Fibroblast of skin of left biceps (primary cell): ENCODE measurements around the gene SOX6.
"Not testable (repeated sequence)": the region's sequence is repeated elsewhere in the genome, so short reads cannot be mapped to it uniquely, and the experiment has no call there.

ENCODE experiments used
- DNase-seq, 2 experiments: peaks; one replicate each; pipeline ENCODE4 v3.0.0-alpha.2; 2013; ENCODE audit warnings: low read depth in 2 of 2

Gene SOX6

DNA sequence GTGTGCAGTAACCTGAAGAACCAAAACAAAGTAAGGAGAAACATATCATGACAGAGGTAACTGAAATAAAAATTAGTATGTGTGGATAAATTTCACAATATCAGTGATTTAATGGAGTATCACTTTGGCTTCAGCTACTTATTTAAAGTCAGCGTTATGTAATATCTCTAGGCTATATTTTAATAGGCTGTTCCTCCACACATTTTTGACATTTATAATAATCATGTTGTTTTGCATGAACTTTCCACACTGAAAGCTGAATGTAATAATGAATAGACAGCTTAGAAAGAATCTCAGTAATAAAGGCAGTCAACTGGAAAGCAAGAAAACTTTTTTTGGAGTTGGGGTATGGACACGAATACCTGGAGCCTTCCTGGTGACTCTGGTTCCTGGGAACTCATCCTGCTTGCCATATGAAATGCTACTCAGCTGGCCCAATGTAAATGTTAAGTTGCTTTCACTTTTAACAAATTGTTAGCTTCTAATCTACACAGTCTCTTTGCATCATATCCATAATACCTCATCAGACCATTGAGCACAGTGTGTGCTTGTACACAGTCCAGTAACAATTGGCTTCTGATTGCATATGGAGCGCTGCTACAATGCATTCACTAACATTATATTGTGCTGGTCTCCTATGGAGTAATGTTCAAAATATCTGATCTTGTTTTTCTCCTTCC lies 257.7 kb downstream of the SOX6 start:
- no peak for DNase-seq

DNA sequence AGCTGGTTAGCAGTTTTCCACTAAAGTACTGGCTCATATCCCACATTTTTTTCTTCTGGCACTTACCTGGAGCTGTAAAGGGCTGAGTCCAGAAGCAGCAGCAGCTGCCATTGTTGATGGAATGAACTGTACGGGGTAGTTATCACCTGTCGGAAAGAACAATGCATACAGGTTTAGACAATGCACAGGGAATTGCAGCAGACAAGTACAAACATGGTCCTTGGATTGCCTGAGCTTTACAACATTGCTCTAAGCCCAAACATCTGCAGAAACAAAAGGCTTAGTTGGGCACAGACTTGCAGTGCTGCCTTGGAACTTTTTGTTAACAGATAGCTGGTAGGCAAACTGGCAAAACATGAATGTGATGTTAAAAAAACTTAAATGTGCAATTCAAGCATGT lies 258.8 kb downstream of the SOX6 start:
- DNase-seq: no peak

DNA sequence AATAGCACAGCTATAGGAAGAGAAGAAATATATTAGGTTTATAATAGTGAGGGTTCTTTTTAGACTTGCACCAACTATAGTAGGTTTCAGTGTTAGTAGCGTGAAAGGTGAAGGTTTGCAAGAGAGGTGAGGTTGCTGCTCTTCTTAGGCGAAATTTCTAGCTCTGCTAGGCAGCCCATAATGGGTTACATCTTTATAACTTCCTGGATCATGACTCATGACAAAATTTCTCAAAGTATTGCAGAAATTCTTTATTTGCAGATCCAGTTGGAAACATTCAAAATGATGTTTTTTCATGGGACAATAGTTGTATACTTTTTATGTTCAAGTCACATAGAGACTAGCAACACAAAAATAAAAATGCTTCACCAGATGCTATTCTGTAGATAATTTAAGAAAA lies 260.0 kb downstream of the SOX6 start:
- DNase-seq: peak; percentile 6 to 20

GRCh38 chr11:16095756-16096155 lies 260.6 kb downstream of the SOX6 start:
- DNase-seq: no peak

DNA sequence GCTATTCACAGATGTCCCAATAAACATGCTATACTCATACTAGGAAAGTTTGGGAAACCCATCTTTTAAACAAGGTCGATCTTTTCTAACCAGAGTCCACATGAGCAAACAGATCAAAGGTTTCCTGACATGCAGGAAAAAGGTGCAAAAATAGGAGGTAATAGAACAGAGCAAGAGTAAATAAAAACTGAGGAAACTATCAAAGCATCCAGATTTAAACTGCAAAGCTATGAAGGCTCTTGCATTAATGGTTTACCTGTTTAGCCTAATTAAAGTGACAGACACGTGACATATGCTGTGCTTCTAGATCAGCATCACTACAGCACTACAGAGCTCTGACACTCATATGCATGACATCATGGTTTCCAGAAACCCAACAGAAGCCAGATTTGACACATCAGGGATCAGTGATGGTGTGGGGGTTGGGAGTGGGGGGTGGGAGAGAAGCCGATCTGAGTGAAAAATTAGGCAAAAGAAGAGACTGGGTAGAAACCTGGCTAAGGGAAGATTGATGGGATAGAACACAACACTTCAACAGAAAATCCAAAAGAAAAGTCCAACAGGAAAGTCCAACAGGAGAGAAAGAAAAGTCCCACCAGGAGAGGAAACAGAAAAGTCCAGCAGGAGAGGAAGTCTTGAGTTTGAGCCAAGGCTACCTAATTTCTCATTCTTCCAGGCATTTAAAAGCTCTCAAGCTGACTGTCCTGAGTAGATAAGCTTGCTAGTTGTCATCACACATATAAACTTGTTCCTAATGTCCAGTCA lies 262.3 kb downstream of the SOX6 start:
- no peak for DNase-seq

DNA sequence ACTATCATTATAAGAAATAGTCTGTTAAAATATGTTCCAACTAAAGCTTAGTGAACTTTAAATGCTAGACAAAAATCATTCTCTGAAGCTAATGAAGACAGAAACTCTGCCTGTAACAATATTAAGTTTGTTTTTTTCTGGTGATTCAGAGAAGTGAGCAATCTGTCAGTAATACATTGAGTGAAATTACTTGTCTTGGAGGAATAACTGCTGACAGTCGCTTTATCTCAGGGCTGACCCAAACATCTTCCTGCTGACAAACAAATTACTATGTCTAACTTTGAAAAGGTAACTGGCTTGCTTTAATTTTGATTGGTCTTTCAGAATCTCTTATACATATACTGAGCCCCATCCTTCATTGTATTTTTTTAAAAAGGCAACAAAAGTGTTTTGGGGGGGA lies 264.5 kb downstream of the SOX6 start:
- no peak for DNase-seq

- no peak for DNase-seq
These were observed 266.9 kb downstream of the SOX6 start for GRCh38 chr11:16089481-16089880.

GRCh38 chr11:16088774-16089173 lies 267.6 kb downstream of the SOX6 start:
- DNase-seq: no peak

DNA sequence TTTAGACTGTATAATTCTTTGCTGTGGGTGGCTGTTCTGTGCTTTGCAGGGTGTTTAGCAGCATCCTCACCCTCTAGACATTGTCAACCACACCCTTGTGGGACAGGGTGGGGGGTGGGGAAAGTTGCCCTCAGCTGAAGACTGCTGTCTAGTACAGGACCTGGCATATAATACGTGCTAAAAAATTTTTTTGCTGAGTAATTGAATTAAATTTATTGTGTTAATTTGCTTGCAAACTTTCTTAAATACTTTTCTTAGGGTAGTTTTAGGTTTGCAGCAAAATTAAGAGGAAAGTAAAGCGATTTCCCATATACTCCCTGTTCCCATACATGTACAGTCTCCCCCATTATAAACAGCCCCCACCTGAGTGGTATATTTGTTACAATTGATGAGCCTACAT lies 268.5 kb downstream of the SOX6 start:
- DNase-seq: no peak

DNA sequence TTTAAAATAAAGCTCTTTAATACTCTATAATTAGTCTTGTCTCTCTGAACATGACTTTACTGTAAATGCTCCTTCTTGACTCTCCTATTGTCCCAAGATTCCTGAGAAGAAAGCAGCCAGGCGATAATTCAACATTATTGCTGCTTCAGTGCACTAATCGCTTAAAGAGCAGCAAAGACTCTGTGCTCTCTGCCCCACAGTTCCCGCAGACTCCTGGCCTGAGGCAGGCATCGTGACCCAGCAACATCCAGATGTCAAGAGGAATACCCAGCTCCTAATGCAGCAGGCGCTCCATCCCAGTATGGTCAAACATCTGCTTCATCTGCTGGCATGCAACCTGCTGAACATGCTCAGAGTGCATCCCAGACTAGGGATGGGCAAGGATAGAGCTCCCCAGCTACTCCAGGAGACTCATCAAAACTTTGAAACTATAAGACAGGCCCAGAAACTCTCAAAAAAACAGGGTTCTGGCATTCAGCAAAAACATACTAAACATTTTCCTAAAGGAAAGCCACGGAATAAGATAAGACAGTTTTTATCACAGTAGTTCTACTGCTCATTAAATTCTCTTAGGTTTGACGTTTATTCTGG lies 270.0 kb downstream of the SOX6 start:
- DNase-seq: no peak

DNA sequence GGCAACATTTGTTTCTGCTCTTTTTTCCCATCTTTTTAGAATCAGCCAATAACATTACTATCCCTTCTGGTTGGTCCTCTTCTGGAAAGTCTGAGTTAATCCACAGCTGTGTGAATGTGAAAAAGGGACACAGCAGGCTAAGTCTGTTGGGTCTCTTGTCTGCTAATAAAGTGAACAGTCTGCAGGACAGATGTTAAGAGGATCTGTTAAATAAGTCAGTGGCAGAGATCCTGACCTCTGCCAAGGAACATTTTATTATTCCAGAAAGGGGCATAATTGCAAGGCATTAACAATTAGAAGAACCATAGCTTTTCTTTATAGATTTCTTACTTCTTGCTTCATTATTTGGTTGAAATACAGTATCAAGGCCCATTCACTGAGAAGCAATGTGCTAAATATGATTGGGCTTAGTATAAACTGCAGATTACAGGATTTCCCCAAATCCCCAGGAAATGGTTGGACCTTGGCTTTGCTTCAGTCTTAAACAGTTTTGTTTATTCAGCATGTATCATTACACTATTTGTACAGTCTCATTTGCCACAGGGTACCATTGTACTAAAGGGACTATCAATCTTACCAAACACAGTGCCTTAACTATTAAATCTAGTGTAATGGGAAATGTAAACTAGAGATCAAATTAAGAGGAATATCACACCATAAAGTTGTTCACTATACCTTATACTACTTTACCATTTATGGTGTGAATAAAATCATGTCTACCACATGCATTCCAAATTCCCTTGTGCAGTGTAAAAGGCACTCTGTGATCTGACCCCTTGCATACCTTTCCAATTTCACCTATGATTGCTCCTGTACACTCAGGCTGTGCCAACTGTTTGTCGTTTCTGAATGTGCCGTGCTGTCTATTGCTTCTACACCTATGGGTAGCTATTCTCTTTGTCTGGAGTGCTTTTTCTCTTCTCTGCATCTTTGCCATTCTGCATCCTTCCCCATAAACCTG lies 274.0 kb downstream of the SOX6 start:
- DNase-seq: no peak

- DNase-seq: no peak
These were observed 274.8 kb downstream of the SOX6 start for GRCh38 chr11:16081382-16082094.

DNA sequence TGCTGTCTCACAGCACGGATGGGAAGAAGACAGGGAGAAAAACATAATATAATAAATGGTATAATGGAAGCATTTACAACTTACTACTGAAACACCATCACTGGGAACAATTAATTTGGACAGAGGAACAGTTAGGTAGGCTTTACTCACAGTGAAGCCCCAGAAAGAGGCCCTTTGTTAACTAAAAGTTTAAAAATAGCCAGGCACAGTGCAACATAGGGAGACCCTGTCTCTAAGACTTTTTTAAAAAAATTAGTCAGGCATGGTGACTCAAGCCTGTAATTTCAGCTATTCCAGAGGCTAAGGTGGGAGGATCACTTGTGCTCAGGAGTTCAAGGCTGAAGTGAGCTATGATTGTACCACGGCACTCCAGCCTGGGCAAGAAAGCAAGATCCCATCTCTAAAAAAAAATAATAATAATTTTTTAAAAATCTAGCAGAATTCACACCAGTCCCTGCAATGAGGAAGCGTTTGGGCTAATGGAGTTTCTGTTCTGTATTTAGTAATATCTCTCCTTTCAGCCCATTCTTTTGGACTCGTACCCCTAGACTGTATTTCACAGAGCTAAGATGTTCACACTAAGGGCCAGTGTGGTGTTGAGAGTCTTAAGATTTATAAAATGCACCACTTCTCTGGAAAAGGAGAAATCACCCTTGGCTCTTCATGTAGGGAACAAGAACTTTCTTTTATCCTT lies 275.5 kb downstream of the SOX6 start:
- no peak for DNase-seq

DNA sequence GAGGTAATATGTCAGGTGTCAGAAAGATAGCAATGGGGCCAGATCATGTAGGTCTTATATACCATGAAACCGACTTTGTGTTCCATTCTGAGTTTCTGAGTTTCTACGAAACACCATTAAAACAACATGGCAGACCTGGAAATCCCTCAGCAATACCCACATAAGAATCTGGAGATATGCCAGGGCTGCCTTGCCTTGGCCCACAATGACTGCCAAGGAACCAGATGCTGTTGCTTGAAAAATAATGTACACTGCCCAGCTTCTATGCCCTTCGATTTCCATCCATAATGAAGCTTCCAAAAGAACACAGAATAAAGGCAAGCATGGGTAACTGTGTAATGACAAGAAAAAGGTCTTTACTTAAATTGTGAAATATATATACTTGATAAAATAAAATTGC lies 277.4 kb downstream of the SOX6 start:
- no peak for DNase-seq

DNA sequence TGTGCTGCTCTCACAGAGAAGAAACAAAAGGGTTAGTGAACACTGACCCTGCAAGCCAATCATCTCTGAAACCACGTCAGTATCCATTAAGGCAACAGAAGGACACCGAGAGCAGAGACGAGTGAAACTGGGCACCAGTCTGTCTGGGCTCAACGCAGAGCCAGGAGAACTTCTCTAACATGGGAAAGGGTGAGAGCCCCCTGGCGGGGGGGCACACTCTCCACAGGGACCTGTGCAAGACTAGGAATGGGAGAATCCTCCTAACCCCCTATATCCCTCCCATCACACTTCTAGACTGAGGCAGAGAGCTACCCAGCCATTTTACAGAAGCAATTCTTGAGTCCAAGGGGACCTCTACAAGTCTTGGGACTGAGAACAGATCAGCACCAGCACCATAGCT lies 285.8 kb downstream of the SOX6 start:
- DNase-seq: no peak

DNA sequence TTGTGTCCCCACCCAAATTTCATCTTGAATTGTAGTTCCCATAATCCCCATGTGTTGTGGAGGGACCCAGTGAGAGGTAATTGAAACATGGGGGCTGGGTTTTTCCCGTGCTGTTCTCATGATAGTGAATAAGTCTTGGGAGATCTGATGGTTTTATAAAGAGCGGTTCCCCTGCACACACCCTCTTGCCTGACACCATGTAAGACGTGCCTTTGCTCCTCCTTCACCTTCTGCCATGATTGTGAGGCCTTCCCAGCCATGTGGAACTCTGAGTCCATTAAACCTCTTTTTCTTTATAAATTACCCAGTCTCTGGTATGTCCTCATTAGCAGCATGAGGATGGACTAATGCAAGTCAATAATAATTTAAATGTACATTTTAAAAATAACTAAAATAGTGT lies 289.1 kb downstream of the SOX6 start:
- DNase-seq: not testable (repeated sequence)

DNA sequence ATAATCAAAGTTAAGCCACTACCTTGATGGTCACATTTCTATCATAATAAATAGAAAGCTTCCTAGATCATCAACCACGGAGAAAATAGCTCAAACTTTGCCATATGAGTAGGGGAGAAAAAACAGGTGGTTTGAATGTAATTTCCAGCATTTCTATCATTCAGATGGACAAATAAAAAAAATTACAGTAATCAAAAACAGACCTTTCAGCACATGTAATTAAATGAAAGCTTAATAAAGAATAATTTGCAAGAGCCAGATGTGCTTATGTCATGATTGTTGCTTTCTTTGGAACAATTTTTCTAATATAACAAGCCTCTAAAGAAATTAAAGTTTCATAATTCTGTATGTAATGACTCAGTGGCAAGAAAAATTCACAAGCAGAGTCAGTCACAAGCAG lies 297.0 kb downstream of the SOX6 start:
- DNase-seq: no peak

GRCh38 chr11:16058671-16059070 lies 297.7 kb downstream of the SOX6 start:
- no peak for DNase-seq

DNA sequence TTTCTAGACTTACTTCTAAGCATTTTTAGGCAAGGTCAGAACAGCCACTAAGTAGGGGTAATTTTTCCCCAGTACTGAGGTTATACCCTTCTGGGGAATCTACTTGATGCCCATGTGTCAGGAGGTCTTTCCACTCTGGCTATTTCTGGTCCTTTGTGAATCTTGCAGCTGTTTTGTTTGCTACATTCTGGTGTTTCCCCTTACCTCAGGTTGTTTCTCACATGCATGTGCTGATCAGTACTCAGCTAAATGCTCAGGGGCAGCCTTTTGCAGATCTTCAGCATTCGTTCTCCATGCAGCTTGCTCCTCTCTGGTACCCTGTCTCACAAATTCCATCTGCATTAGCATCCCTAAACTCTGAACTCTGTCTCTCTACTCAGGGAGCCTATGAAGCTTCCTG lies 303.6 kb downstream of the SOX6 start:
- DNase-seq: no peak

DNA sequence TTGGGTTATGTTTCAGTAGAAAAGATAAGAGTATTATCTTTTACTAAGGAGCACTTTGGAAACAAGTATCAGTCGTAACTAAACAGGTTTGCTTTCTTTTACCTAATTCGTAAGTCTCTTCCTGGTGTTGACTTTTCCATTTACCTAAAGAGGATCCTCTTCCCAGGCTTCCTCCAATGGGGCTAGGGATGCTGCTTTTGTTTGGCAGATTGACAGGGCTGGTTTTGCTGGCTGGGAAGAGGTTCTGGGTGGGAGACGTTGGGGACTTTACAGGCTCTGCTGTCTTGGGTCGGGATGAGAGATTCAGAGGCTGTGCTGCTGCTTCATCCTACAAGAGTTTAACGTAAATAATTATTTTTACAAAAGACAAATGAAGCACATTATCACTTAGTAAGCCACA lies 306.7 kb downstream of the SOX6 start:
- no peak for DNase-seq

- DNase-seq: no peak
These were observed 309.3 kb downstream of the SOX6 start for GRCh38 chr11:16047073-16047472.
